ENCODE data around the gene CMBL.

Gene CMBL

DNA sequence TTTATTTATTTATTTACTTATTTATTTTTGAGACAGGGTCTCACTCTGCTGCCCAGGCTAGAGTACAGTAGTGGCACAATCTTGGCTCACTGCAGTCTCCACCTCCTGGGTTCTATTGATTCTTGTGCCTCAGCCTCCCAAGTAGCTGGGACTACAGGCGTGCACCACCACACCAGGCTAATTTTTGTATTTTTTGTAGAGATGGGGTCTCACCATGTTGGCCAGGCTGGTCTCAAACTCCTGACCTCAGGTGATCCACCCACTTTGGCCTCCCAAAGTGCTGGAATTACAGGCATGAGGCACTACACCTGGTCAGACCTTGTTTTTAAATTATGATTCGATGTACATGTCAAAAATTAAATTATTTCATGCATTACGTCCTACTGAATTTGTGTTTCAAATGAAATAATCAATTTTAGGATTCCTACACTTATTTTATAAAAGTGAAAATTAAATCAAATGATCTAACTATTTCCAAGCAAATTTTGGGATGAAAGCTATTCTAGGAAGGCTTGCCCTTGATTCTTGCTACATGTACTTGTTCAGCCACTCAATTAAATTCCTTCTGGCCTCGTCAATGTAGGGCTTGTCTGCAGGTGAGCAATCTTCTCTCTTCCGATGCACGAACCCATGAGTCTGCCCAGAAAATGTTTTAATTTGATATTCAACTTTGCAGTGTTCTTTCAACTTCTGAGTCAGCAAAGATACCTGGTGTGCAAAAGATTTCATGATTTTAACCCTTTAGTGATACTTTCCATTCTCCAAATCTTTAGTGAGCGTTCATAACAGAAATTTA, 27.6 kb downstream of the CMBL start:
- Histone ChIP-seq H3K4me3 (no peak overlapping the region), H3K27ac (no peak overlapping the region)
- TF ChIP-seq, protein P1, sequence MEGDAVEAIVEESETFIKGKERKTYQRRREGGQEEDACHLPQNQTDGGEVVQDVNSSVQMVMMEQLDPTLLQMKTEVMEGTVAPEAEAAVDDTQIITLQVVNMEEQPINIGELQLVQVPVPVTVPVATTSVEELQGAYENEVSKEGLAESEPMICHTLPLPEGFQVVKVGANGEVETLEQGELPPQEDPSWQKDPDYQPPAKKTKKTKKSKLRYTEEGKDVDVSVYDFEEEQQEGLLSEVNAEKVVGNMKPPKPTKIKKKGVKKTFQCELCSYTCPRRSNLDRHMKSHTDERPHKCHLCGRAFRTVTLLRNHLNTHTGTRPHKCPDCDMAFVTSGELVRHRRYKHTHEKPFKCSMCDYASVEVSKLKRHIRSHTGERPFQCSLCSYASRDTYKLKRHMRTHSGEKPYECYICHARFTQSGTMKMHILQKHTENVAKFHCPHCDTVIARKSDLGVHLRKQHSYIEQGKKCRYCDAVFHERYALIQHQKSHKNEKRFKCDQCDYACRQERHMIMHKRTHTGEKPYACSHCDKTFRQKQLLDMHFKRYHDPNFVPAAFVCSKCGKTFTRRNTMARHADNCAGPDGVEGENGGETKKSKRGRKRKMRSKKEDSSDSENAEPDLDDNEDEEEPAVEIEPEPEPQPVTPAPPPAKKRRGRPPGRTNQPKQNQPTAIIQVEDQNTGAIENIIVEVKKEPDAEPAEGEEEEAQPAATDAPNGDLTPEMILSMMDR (IDR thresholded peaks at IDR 0.05): no peak
- no peak for DNase-seq (ENCODE audit: low spot score)

GRCh38 chr5:10279328-10279727, 28.4 kb downstream of the CMBL start:
- Histone ChIP-seq H3K27ac (no peak overlapping the region), H3K4me3 (no peak overlapping the region)
- TF ChIP-seq, protein P1 (IDR thresholded peaks at IDR 0.05): no peak
- no peak for DNase-seq (ENCODE audit: low spot score)

DNA sequence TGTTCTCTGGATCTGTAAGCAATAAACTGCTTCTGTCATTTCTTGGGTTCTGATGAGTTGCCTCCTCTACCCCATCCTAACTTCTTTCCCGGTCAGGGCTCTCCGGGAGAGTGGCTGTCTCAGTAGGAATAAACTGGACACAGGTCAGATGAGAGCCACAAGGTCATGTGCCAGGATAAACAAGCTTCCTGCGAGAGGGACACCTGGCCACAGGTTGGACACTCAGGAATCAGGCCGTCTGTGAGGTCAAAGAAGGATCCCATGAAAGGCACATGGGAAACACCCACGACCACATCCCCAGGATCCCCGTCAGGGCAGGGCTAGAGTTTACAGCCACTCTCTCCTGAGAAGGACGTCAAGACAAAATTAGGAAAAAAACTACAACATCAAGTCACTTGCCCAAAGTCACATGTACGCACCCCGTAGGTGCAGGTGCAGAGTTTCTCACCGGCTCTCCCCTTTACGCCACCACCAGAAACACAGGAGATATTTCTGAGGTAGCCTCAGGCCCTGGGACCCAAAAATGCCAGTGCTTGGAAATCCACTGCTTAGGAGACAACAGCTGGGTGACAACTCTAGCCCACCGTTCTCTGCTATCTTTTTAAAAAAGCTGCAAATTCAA, 28.9 kb downstream of the CMBL start:
- Histone ChIP-seq H3K27ac (no peak overlapping the region), H3K4me3 (no peak overlapping the region)
- TF ChIP-seq, protein P1 (IDR thresholded peaks at IDR 0.05): no peak
- DNase-seq (ENCODE audit: low spot score): no peak

GRCh38 chr5:10277773-10278630, 29.7 kb downstream of the CMBL start:
- H3K27ac ChIP-seq: no peak overlapping the region
- no peak overlapping the region for H3K4me3 ChIP-seq
- DNase-seq (ENCODE audit: low spot score): no peak
- TF ChIP-seq, protein P1 (IDR thresholded peaks at IDR 0.05): no peak

DNA sequence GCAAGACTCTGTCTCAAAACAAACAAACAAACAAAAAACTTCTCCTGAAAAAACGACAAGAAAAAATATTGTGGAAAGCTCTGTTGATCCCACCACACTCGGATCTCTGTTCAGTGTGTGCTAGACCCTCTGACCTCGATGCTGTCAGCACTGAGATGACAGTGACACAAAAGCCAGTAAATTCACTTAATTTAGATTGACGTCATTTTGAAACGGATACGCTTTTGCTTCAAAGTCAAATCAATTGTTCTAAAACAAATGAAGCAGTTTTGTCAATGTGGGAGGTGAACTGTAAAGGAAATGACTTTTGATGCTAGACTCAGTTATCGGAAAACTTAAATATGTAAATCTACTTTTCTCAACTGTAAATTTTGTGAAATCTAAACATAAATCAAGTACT, 31.0 kb downstream of the CMBL start:
- DNase-seq (ENCODE audit: low spot score): no peak
- no peak overlapping the region for H3K27ac ChIP-seq
- TF ChIP-seq, protein P1 (IDR thresholded peaks at IDR 0.05): no peak
- no peak overlapping the region for H3K4me3 ChIP-seq

DNA sequence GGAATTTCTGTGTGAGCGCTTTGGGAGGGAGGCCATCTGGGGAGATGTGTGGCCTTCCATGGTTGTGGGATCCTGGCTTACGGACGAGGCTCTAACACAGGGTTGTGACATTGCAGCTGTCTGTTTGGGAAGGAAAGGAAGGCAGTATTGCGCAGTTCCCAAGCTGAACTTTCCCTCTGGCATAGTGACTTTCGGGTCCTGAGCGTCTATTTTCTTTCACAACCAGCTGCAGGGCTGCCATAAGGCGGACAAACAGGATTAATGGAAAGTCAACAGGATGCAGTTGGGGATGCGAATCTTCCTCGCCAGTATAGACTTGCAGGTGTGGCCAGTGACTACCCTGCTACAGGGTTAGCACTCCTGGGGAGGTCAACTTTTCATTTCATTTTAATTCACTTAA, 31.7 kb downstream of the CMBL start:
- Histone ChIP-seq H3K4me3 (no peak overlapping the region), H3K27ac (no peak overlapping the region)
- TF ChIP-seq, protein P1 (IDR thresholded peaks at IDR 0.05): no peak
- DNase-seq (ENCODE audit: low spot score): no peak

All from coronary artery (tissue), 2 donors.